GM12873 (cell line): ENCODE measurements around the gene STYXL1.

Source experiments
- TF ChIP-seq, protein P1 (sequence below): IDR thresholded peaks from 2 replicates; pipeline ENCODE4 v1.5.1; 2012; ENCODE audit warnings: low read depth, mild to moderate bottlenecking, moderate library complexity, low read length, control low read depth; ENCODE audit not compliant: insufficient read depth; ENCODE audit errors: missing control alignments

Gene STYXL1

DNA sequence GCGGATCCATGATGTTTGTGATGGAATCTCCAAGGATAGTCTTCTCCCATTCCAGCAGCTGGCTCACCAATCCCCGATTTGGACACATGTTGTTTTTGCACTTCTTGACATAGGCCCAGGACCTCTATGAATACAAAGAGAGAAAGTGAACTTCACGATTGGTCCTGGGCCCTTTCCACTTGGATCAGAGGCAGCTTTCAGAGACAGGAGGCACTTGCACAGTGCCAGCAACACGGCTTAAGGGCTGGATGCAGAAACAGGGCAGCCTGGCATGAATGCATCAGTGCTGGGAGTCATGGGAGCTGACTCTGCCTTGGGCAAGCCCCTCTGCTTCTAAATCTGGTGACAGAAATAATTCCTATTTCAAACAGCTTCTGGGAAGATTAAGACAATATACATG lies 51.3 kb downstream of the STYXL1 start:
- TF ChIP-seq, protein P1, sequence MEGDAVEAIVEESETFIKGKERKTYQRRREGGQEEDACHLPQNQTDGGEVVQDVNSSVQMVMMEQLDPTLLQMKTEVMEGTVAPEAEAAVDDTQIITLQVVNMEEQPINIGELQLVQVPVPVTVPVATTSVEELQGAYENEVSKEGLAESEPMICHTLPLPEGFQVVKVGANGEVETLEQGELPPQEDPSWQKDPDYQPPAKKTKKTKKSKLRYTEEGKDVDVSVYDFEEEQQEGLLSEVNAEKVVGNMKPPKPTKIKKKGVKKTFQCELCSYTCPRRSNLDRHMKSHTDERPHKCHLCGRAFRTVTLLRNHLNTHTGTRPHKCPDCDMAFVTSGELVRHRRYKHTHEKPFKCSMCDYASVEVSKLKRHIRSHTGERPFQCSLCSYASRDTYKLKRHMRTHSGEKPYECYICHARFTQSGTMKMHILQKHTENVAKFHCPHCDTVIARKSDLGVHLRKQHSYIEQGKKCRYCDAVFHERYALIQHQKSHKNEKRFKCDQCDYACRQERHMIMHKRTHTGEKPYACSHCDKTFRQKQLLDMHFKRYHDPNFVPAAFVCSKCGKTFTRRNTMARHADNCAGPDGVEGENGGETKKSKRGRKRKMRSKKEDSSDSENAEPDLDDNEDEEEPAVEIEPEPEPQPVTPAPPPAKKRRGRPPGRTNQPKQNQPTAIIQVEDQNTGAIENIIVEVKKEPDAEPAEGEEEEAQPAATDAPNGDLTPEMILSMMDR = no peak

- TF ChIP-seq, protein P1 = no peak
Observed at GRCh38 chr7:75995996-75996395, 51.8 kb downstream of the STYXL1 start.

- TF ChIP-seq, protein P1 = no peak
Observed at GRCh38 chr7:75995052-75995471, 52.7 kb downstream of the STYXL1 start.

DNA sequence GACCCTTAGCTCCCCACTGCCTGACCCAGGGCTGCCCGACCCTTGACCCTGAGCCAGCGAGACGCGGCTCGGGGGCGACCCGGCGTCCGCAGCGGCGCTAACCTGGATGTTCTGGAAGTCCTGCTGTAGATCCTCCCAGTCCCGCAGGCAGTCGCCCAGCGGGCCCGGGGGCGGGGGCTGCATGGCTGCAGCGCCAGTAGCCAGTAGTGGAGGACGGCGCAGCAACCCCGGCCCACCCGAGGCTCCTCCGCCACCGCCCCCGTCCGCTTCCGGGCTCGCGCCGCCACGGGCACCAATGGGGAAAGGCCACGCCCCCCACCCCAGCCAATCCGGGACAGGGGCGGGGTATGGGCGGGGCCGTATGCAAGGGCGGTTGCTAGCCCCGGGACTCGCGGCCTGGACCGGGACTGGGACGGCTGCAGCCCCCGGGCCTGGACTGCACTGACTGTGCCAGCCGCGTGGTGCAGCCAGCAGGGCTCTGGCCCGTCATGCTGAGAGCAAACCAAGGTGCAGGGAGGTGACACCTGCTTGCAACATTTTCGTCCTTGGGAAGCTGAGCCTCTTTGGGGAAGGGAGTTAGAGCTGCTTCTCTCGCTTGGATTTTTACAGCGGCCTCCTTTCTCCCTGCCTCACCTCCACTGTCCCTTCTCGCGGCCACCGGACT lies 53.3 kb downstream of the STYXL1 start, which contains the start of gene TMEM120A:
Gene TMEM120A (minus strand): TSS at position 208 of the 664 bp plus-strand sequence. CDS start 25 bp downstream, at position 183.
- TF ChIP-seq, protein P1 = peak; percentile 17

DNA sequence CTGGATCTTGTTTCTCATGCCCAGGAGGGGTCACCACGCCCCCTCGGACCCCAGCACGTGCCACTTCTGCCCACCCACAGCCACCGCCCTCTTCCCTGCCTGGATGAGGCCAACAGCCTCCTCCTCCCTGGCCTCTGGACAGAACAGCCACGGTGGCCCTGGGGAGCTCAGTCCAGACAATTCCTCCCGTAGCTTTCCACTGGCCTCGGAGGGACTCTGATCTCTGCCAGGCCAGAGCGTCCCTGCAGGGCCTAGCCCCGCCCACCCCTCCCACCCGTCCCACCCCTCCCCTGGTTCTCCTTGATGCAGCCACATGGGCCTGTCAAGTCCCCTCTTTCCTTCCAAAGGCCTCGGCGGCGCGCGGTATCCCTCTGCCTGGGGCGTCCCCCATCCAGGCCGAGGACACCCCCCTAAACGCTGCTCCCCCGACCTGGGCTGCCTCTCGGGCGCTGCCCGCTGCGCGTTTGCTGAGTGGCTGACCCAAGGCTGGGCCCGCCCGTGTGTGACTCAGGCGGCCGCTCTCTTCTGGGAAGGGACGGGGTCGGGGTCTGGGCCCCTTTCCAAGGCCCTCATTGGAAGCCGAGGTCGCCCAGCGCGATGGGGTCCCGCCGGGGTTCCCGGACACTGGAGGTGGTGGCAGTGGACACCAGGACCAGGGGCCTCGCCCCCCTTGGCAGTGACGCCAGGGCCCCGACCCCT lies 54.0 kb downstream of the STYXL1 start:
- TF ChIP-seq, protein P1 = no peak

DNA sequence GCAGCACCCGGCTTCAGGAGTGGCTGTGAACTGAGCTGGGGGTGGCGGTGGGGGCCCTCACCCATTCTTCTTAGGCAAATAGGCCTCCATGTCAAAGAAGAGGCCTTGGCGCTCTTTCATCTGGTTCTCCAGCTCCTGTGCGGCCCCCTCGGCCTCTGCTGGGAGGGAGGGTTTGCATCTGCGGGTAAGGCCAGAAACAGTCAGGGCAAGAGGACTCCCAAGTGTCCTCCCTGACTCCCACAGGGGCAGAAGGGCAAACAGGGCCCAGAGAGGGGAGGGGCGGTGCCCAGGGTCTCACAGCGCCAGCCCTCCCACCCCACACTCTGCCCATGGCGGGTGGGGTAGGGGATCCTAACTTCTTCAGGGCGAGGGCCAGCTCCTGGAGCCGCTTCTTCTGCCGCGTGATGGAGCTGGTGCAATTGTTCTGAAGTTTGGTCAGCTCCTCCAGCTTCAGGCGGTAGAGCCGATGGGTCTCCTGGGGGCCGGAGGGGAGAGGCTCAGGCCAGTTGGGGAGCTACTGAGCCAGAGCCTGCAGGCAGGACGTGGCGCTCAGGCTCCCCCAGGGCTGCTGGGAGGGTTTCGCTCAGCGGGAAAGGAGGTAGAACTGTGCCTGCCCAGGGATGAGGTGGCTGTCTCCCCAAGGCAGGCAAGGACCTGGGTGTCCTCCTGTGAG lies 55.6 kb downstream of the STYXL1 start:
- TF ChIP-seq, protein P1 = no peak

DNA sequence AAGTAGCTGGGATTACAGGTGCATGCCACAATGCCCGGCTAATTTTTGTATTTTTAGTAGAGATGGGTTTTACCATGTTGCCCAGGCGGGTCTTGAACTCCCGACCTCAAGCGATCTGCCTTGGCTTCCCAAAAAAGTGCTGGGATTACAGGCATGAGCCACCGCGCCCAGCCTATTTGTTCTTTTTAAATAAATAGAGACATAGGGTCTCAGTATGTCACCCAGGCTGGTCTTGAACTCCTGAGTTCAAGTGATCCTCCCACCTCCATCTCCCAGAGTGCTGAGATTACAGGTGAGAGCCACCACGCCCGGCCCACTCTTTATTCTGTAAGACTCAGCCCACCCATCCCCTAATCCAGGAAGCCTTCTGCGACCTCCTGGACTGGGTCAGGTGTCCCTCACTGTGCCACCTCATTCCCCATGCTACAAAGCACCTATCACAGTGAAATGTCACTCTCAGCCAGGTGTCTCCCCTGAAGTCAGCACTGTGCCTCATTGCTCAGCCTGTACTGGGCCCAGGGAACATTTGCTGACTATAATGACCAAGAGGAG lies 56.2 kb downstream of the STYXL1 start:
- TF ChIP-seq, protein P1 = no peak
